ENCODE data around the gene IDH3A. TPM values are rescaled to one million over a fixed set of nuclear protein-coding genes. Genes with fewer than 3 reads are reported as not detected.

The IDH3A gene
- total RNA-seq, 1 experiment from 2014 or later, result 67.3 TPM

GRCh38 chr15:78110096-78110495 is 39.1 kb upstream of the IDH3A start:
- TF ChIP-seq CTCF (IDR thresholded peaks at IDR 0.05; ENCODE audit: insufficient read depth in 1 of 2, low read depth in 1 of 2, low read length in 1 of 2, severe bottlenecking in 1 of 2, unreplicated experiment in 1 of 2), result no peak
- Histone ChIP-seq H3K36me3 (ENCODE audit: control insufficient read depth, insufficient read depth, low read length) (no peaks in the 10 kb centered on the region), H3K9me3 (no peaks in the 10 kb centered on the region), H3K4me3 (ENCODE audit: low read depth, low read length) (no peak overlapping the region), H3K4me1 (no peaks in the 10 kb centered on the region), H3K27me3 (replicated peaks; ENCODE audit: control insufficient read depth, insufficient read depth, low read length) (no peaks in the 10 kb centered on the region)
- Mint-ChIP-seq H3K36me3 (ENCODE audit: insufficient read depth, unreplicated experiment) (no peaks in the 10 kb centered on the region), H3K27ac (ENCODE audit: unreplicated experiment) (no peak overlapping the region), H3K4me1 (ENCODE audit: low read depth, unreplicated experiment) (peaks cover 7% of the 10 kb centered on the region), H3K9me3 (ENCODE audit: unreplicated experiment) (no peaks in the 10 kb centered on the region), H3K4me3 (ENCODE audit: unreplicated experiment) (no peak overlapping the region), H3K27me3 (ENCODE audit: insufficient read depth, unreplicated experiment) (no peaks in the 10 kb centered on the region)
- no TSS peak for BruUV-seq (replicated peaks)
- ChIA-PET CTCF (interaction anchor here (2.9 kb wide), 1 partner anchor 144 kb away, joined by 31 read pairs; no protein-coding TSS in a partner anchor), POLR2A (interaction anchor here (0.5 kb wide), 1 partner anchor 185 kb away, joined by 4 read pairs; no protein-coding TSS in a partner anchor)
- intact Hi-C loops (cut with micrococcal nuclease; ENCODE audit: unreplicated experiment), result no loop called here
- DNase-seq, result no peak

GRCh38 chr15:78110916-78111475 is 38.2 kb upstream of the IDH3A start:
- Mint-ChIP-seq H3K36me3 (ENCODE audit: insufficient read depth, unreplicated experiment) (no peaks in the 10 kb centered on the region), H3K9me3 (ENCODE audit: unreplicated experiment) (no peaks in the 10 kb centered on the region), H3K4me3 (ENCODE audit: unreplicated experiment) (no peak overlapping the region), H3K27ac (ENCODE audit: unreplicated experiment) (no peak overlapping the region), H3K4me1 (ENCODE audit: low read depth, unreplicated experiment) (peaks cover 7% of the 10 kb centered on the region), H3K27me3 (ENCODE audit: insufficient read depth, unreplicated experiment) (no peaks in the 10 kb centered on the region)
- no peaks in the 10 kb centered on the region for H3K9me3 ChIP-seq
- H3K4me1 ChIP-seq, result no peaks in the 10 kb centered on the region
- BruUV-seq (replicated peaks), result no TSS peak
- POLR2A ChIA-PET, result no interaction called here
- TF ChIP-seq CTCF (IDR thresholded peaks at IDR 0.05; ENCODE audit: insufficient read depth in 1 of 2, low read depth in 1 of 2, low read length in 1 of 2, severe bottlenecking in 1 of 2, unreplicated experiment in 1 of 2), result no peak
- H3K4me3 ChIP-seq (ENCODE audit: low read depth, low read length), result no peak overlapping the region
- no peaks in the 10 kb centered on the region for H3K27me3 ChIP-seq (replicated peaks; ENCODE audit: control insufficient read depth, insufficient read depth, low read length)
- no peak for DNase-seq
- intact Hi-C loops (cut with micrococcal nuclease; ENCODE audit: unreplicated experiment), result no loop called here
- CTCF ChIA-PET, result interaction anchor here (0.6 to 0.9 kb wide), 2 partner anchors 16 to 85 kb away, joined by 3 read pairs; no protein-coding TSS in a partner anchor
- no peaks in the 10 kb centered on the region for H3K36me3 ChIP-seq (ENCODE audit: control insufficient read depth, insufficient read depth, low read length)

GRCh38 chr15:78111788-78112187 is 37.4 kb upstream of the IDH3A start:
- ChIA-PET POLR2A (no interaction called here), CTCF (interaction anchor here (0.8 to 2.5 kb wide), 3 partner anchors 15 to 84 kb away, joined by 3 to 26 read pairs (median 3); no protein-coding TSS in a partner anchor)
- Mint-ChIP-seq H3K36me3 (ENCODE audit: insufficient read depth, unreplicated experiment) (no peaks in the 10 kb centered on the region), H3K4me1 (ENCODE audit: low read depth, unreplicated experiment) (peaks cover 7% of the 10 kb centered on the region), H3K27me3 (ENCODE audit: insufficient read depth, unreplicated experiment) (no peaks in the 10 kb centered on the region), H3K27ac (ENCODE audit: unreplicated experiment) (no peak overlapping the region), H3K9me3 (ENCODE audit: unreplicated experiment) (no peaks in the 10 kb centered on the region), H3K4me3 (ENCODE audit: unreplicated experiment) (no peak overlapping the region)
- BruUV-seq (replicated peaks), result no TSS peak
- no peaks in the 10 kb centered on the region for H3K36me3 ChIP-seq (ENCODE audit: control insufficient read depth, insufficient read depth, low read length)
- no peaks in the 10 kb centered on the region for H3K4me1 ChIP-seq
- TF ChIP-seq CTCF (IDR thresholded peaks at IDR 0.05; ENCODE audit: insufficient read depth in 1 of 2, low read depth in 1 of 2, low read length in 1 of 2, severe bottlenecking in 1 of 2, unreplicated experiment in 1 of 2), result no peak
- no peaks in the 10 kb centered on the region for H3K9me3 ChIP-seq
- no peaks in the 10 kb centered on the region for H3K27me3 ChIP-seq (replicated peaks; ENCODE audit: control insufficient read depth, insufficient read depth, low read length)
- intact Hi-C loops (cut with micrococcal nuclease; ENCODE audit: unreplicated experiment), result no loop called here
- DNase-seq, result no peak
- no peak overlapping the region for H3K4me3 ChIP-seq (ENCODE audit: low read depth, low read length)
